Calu3 (cell line): ENCODE data around the gene VWA1. TPM values are rescaled to one million over a fixed set of nuclear protein-coding genes. Genes with fewer than 3 reads are reported as not detected.
"Not testable (repeated sequence)": the region's sequence is repeated elsewhere in the genome, so short reads cannot be mapped to it uniquely, and the experiment has no call there.

ENCODE experiments used
- BruUV-seq: library from RNA; stranded (reverse); fragments of 400-500 nt; replicated peaks from 2 replicates; lab custom pipeline; 2021; lab: Mats Ljungman, UMichigan
- CTCF ChIA-PET: fragments of 300-600 bp; sonication (Branson Sonifier 250); formaldehyde crosslinking; loops from one replicate; lab custom pipeline; 2022; ENCODE audit warnings: antibody characterized with exemption; lab: Charles Lee
- DNase-seq: peaks from one replicate; pipeline ENCODE4 v3.0.0; 2022
- H3K27ac Mint-ChIP-seq: one replicate; pipeline ENCODE4 v1.8.0; 2022; ENCODE audit warnings: mixed read lengths; ENCODE audit not compliant: unreplicated experiment
- H3K27me3 Mint-ChIP-seq: one replicate; pipeline ENCODE4 v1.8.0; 2022; ENCODE audit warnings: mixed read lengths; ENCODE audit not compliant: unreplicated experiment
- H3K36me3 Mint-ChIP-seq: one replicate; pipeline ENCODE4 v1.8.0; 2022; ENCODE audit warnings: mild to moderate bottlenecking, moderate library complexity, mixed read lengths; ENCODE audit not compliant: insufficient read depth, unreplicated experiment
- H3K4me1 Mint-ChIP-seq: one replicate; pipeline ENCODE4 v1.8.0; 2022; ENCODE audit warnings: mild to moderate bottlenecking, low read depth, mixed read lengths; ENCODE audit not compliant: unreplicated experiment
- H3K4me3 Mint-ChIP-seq: one replicate; pipeline ENCODE4 v1.8.0; 2022; ENCODE audit warnings: mild to moderate bottlenecking, low read depth, moderate library complexity, mixed read lengths; ENCODE audit not compliant: unreplicated experiment
- H3K9me3 Mint-ChIP-seq: one replicate; pipeline ENCODE4 v1.8.0; 2022; ENCODE audit warnings: low read depth, mixed read lengths; ENCODE audit not compliant: unreplicated experiment
- intact Hi-C: fragments of 100-400 bp; cut with micrococcal nuclease; formaldehyde crosslinking; loops from one replicate; pipeline ENCODE4 v1.10.0; 2022; ENCODE audit not compliant: unreplicated experiment
- total RNA-seq: library from RNA; stranded (reverse); gene quantifications from 2 replicates; pipeline ENCODE4 v1.2.3, GENCODE V29; 2022
- TF ChIP-seq, protein P1 (sequence below): fragments of 200-600 bp; IDR thresholded peaks from one replicate; pipeline ENCODE4 v1.8.0; 2022; ENCODE audit warnings: antibody characterized with exemption; ENCODE audit not compliant: unreplicated experiment

The VWA1 gene
- total RNA-seq, 1 experiment from 2014 or later = 78.9 TPM

DNA sequence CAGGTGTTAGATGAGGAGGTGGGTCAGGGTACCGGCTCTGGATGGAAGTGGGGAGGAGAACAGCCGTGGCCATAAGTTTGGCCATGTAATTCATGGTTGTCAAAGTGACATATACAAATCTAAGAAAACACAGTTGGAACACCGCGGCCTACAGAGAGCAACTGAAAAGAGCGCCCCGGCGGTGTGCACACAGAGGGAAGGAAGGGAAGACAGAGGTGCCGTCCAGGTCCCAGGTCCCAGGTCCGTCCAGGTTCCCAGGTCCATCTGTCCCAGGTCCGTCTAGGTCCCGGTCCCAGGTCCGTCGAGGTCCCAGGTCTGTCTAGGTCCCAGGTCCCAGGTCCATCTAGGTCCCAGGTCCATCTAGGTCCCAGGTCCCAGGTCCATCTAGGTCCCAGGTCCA lies 23.9 kb upstream of the VWA1 start:
- Mint-ChIP-seq H3K4me1 (no peaks in the 10 kb centered on the region), H3K27ac (no peak overlapping the region), H3K4me3 (no peak overlapping the region), H3K27me3 (no peaks in the 10 kb centered on the region), H3K36me3 (peaks cover 21% of the 10 kb centered on the region), H3K9me3 (no peaks in the 10 kb centered on the region)
- CTCF ChIA-PET = no interaction called here
- TF ChIP-seq, protein P1, sequence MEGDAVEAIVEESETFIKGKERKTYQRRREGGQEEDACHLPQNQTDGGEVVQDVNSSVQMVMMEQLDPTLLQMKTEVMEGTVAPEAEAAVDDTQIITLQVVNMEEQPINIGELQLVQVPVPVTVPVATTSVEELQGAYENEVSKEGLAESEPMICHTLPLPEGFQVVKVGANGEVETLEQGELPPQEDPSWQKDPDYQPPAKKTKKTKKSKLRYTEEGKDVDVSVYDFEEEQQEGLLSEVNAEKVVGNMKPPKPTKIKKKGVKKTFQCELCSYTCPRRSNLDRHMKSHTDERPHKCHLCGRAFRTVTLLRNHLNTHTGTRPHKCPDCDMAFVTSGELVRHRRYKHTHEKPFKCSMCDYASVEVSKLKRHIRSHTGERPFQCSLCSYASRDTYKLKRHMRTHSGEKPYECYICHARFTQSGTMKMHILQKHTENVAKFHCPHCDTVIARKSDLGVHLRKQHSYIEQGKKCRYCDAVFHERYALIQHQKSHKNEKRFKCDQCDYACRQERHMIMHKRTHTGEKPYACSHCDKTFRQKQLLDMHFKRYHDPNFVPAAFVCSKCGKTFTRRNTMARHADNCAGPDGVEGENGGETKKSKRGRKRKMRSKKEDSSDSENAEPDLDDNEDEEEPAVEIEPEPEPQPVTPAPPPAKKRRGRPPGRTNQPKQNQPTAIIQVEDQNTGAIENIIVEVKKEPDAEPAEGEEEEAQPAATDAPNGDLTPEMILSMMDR = no peak
- no TSS peak for BruUV-seq
- intact Hi-C loops = no loop called here
- no peak for DNase-seq

DNA sequence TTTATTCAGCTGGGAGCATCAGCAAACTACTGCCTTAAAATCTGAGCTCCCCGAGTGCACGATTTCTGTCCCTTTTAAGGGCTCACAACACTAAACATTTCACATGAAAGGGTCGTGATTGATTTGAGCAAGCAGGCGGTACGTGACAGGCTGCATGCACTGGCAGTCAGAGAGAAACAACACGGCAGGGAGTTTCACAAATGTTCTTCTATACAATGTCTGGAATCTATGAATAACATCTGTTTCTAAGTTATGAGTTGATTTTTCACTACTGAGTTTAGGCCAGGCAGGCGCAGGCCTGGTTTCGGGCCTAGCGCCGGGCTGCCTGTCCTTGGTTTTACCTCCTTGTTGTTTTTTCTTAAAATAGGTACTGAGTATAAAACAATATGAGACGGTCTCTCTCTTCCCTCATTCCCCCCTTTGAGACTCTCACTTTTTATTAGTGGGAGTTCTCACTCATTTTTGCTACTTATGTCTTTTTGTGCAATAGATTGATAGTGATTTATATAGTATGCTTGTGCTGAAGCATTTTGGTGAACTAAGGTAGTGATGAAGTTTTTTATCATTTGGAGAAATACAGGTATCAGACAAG lies 23.1 kb upstream of the VWA1 start:
- BruUV-seq, H3K27ac Mint-ChIP-seq, H3K4me3 Mint-ChIP-seq, H3K27me3 Mint-ChIP-seq, intact Hi-C loops, DNase-seq, CTCF ChIA-PET, H3K4me1 Mint-ChIP-seq, H3K9me3 Mint-ChIP-seq: not testable (repeated sequence)
- H3K36me3 Mint-ChIP-seq = peaks cover 13% of the 10 kb centered on the region

DNA sequence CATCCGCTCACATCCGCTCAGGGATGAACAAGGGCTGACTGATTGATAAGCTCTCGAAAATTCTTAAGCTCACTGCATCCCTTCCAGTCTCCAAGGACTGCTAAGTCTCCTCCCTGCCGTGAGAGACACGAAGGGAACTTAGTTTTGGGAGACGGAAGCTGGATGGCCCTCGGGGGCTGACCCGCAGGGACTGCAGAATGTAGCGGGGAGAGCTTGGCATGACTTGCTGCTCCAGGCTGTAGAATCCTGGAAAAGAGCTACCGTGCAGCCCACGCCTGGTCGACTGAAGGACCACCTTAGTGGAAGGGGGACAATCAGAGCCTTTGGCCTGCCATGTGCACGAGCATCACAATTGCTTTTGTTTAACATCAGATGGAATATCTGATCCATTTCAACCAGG lies 19.7 kb upstream of the VWA1 start:
- DNase-seq = no peak
- CTCF ChIA-PET = no interaction called here
- H3K27ac Mint-ChIP-seq = no peak overlapping the region
- no peaks in the 10 kb centered on the region for H3K4me1 Mint-ChIP-seq
- no peaks in the 10 kb centered on the region for H3K9me3 Mint-ChIP-seq
- no TSS peak for BruUV-seq
- TF ChIP-seq, protein P1 = no peak
- H3K36me3 Mint-ChIP-seq = peaks cover 2% of the 10 kb centered on the region
- H3K4me3 Mint-ChIP-seq = no peak overlapping the region
- intact Hi-C loops = no loop called here
- H3K27me3 Mint-ChIP-seq = no peaks in the 10 kb centered on the region

DNA sequence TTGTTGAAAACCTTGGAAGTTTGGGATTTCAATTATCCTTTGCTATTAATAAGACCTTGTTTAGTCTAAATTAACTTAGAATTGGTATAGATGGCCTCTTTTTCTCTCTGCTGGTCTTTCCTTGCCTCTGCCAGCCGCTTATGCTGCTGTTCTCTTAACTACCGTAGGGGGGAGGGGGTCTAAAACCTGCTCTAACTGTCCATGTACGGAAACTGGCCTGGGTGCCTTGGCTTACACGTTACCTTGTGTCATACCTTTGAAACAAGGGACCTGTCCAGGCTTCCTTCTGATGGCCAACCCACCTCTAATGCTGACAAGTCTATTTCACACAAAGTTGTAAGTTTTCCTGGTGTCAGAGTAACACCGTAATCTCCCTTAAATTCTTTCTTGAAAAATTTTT lies 18.1 kb upstream of the VWA1 start:
- intact Hi-C loops, CTCF ChIA-PET, H3K27me3 Mint-ChIP-seq, DNase-seq, H3K9me3 Mint-ChIP-seq, H3K36me3 Mint-ChIP-seq, H3K27ac Mint-ChIP-seq, H3K4me1 Mint-ChIP-seq, H3K4me3 Mint-ChIP-seq, BruUV-seq: not testable (repeated sequence)

DNA sequence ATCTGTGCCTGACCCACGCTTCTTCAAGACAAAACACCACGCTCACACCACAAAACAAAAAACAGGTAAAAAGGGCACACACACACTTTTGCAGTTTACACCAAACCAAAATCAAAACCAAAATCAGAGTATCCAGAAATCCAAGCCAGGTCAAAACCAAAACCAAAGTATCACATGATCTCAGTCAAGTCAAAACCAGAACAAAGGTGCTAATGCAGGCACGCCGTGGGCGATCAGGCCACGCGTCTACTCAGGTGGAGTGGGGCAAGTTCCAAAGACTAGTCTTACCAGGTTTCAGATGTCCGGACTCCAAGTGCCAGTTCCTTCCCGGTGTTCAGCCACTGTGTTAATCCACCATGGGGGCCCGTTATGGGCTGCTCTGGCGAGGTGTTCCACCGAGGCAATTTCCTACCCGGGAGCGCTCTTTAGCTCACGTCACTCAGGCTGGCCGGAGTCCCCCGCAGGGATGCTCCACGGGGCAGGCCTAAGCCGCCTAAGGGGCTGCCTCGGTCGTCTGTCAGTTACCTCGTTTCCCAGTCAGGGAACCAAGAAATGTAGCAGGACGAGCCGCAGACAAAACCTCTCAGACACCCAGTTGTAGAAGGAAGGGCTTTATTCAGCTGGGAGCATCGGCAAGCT lies 17.5 kb upstream of the VWA1 start:
- CTCF ChIA-PET = not testable (repeated sequence)

More for the DNA sequence above, 17.5 kb upstream of the VWA1 start:
- Mint-ChIP-seq H3K36me3 (peaks cover 14% of the 10 kb centered on the region), H3K4me3 (peak overlapping the region; percentile 18)
- intact Hi-C loops, H3K27ac Mint-ChIP-seq, BruUV-seq, H3K27me3 Mint-ChIP-seq, H3K4me1 Mint-ChIP-seq, H3K9me3 Mint-ChIP-seq, DNase-seq: not testable (repeated sequence)
